Kidney (tissue), 14 donors: ENCODE measurements around the gene DCUN1D3. TPM values are rescaled to one million over a fixed set of nuclear protein-coding genes. Genes with fewer than 3 reads are reported as not detected.
A peak's percentile ranks its signal among the peaks of the same experiment; 100 is the strongest.

ENCODE experiments used
- DNase-seq, 5 donors: peaks; one replicate each; pipeline ENCODE4 v3.0.0-alpha.2; 2013 to 2020
- FAIRE-seq: peaks from 2 replicates; lab custom pipeline; 2012; peaks lifted over from hg19 to GRCh38; lab: Jason Lieb, UNC
- H3K27ac ChIP-seq, 2 donors: one replicate each; pipeline ENCODE4 v1.7.0; 2013; ENCODE audit warnings: low read depth in 2 of 2, low read length in 2 of 2, inconsistent platforms in 1 of 2
- H3K27me3 ChIP-seq: one replicate; pipeline ENCODE4 v1.7.1; 2013; ENCODE audit warnings: low read length, inconsistent platforms; ENCODE audit not compliant: control insufficient read depth, insufficient read depth
- H3K36me3 ChIP-seq, 3 donors: one replicate each; pipeline versions ENCODE4 v1.7.0 to v1.7.1; 2013; ENCODE audit warnings: low read length in 3 of 3, control low read depth in 1 of 3, inconsistent platforms in 1 of 3; ENCODE audit not compliant: insufficient read depth in 3 of 3, control insufficient read depth in 2 of 3
- H3K4me1 ChIP-seq, 3 donors: one replicate each; pipeline versions ENCODE4 v1.7.0 to v1.7.1; 2013; ENCODE audit warnings: low read length in 3 of 3, inconsistent platforms in 1 of 3, low read depth in 1 of 3; ENCODE audit not compliant: control insufficient read depth in 2 of 3, insufficient read depth in 2 of 3
- H3K4me3 ChIP-seq, 3 donors: one replicate each; pipeline versions ENCODE4 v1.7.0 to v1.8.1; 2013; ENCODE audit warnings: low read length in 3 of 3, control low read depth in 1 of 3, inconsistent platforms in 1 of 3
- H3K9ac ChIP-seq, 3 donors: one replicate each; pipeline versions ENCODE4 v1.7.0 to v1.7.1; 2013; ENCODE audit warnings: low read length in 3 of 3, control low read depth in 1 of 3, inconsistent platforms in 1 of 3
- H3K9me3 ChIP-seq, 3 donors: one replicate each; pipeline versions ENCODE4 v1.7.0 to v1.7.1; 2013; ENCODE audit warnings: low read length in 3 of 3, control low read depth in 1 of 3, inconsistent platforms in 1 of 3; ENCODE audit not compliant: control insufficient read depth in 2 of 3, insufficient read depth in 1 of 3
- intact Hi-C: fragments of 100-400 bp; cut with DNase I; formaldehyde crosslinking; loops from one replicate; pipeline ENCODE4 v1.11.1; 2022
- polyA plus RNA-seq: library from polyadenylated mRNA; stranded (reverse); fragments of 350-450 nt; fragmentation: Illumina TruSeq; extraction: RNeasy Lipid Tissue Mini Kit (QIAGEN cat#74804); gene quantifications from one replicate; pipeline ENCODE4 v1.2.3, GENCODE V29; 2014; ENCODE audit warnings: low read depth, low replicate concordance; ENCODE audit not compliant: insufficient read depth
- total RNA-seq: library from RNA; stranded (reverse); fragmentation: NEBNext Ultra II Directional; extraction: Animal tissue kit (Norgen Biotek cat#: 25700); gene quantifications from one replicate; pipeline ENCODE4 v1.2.1, GENCODE V29; 2021
- TF ChIP-seq, protein P1 (sequence below): IDR thresholded peaks from 3 replicates; pipeline ENCODE4 v1.5.1; 2012; ENCODE audit warnings: mild to moderate bottlenecking, moderate library complexity, borderline replicate concordance; ENCODE audit not compliant: insufficient read depth; ENCODE audit errors: extremely low read depth
- donor health status: control.
- donor health status: control.
- donor health status: control.
- donor health status: control.
- donor health status: control.
- donor health status: DM: yes; HTN: yes; CAD: no.
- donor health status: Normal renal cell carcinoma (clear cell type).

The DCUN1D3 gene
- total and polyA plus RNA-seq, 2 donors from 2014 or later = 3.5 to 16.3 TPM

DNA sequence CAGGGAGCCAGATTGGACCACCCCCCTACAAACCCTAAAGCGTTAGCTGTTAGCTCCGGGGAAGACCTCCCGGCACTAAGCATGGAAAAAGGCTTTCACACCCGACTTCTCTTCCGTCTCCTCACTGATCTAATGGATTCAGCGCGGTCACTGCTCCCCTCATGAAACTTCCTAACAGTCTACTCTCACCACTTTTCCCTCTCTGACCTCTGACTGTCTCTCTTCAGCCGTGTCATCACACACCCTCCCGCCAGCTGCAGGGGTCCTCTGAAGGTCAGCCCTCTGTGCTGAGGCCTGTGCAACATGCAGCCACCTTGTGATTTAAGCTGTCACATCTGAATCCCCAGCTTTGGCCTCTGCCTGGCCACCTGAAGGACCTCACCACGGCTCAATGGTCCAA, 16.1 kb upstream of the DCUN1D3 start:
- TF ChIP-seq, protein P1, sequence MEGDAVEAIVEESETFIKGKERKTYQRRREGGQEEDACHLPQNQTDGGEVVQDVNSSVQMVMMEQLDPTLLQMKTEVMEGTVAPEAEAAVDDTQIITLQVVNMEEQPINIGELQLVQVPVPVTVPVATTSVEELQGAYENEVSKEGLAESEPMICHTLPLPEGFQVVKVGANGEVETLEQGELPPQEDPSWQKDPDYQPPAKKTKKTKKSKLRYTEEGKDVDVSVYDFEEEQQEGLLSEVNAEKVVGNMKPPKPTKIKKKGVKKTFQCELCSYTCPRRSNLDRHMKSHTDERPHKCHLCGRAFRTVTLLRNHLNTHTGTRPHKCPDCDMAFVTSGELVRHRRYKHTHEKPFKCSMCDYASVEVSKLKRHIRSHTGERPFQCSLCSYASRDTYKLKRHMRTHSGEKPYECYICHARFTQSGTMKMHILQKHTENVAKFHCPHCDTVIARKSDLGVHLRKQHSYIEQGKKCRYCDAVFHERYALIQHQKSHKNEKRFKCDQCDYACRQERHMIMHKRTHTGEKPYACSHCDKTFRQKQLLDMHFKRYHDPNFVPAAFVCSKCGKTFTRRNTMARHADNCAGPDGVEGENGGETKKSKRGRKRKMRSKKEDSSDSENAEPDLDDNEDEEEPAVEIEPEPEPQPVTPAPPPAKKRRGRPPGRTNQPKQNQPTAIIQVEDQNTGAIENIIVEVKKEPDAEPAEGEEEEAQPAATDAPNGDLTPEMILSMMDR = no peak
- no peak for FAIRE-seq
- H3K27ac ChIP-seq = no peak overlapping the region
- no peaks in the 10 kb centered on the region for H3K36me3 ChIP-seq
- no peaks in the 10 kb centered on the region for H3K9me3 ChIP-seq
- no peak overlapping the region for H3K4me3 ChIP-seq
- peaks cover 0 to under 1% (median 0%) of the 10 kb centered on the region in 3 donors for H3K4me1 ChIP-seq
- H3K9ac ChIP-seq = no peak overlapping the region
- intact Hi-C loops = no loop called here
- peak in 1 of 5 donors; percentile 11 for DNase-seq
- no peaks in the 10 kb centered on the region for H3K27me3 ChIP-seq

DNA sequence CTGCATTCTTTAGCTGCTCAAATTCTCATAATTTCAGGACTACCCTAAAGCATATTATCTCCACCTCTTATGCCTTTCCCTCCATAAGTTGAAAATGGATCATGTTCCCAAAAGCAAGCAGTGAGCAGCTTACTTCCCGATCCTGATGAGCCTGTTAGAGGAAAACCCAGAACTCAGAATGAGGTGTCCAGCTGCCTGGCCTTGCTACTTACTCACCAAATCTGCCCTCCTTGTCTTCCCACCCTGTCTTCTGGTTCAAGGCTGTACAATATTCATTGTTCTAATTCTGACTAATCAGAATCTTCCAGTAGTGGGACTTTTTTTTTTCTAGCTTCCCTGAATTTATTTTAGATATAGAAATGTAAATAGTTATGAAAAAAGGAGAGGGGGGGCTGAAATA, 11.2 kb upstream of the DCUN1D3 start:
- H3K9ac ChIP-seq = no peak overlapping the region
- H3K4me1 ChIP-seq = peaks cover 0 to 8% (median 6%) of the 10 kb centered on the region in 3 donors
- H3K9me3 ChIP-seq = no peaks in the 10 kb centered on the region
- H3K4me3 ChIP-seq = no peak overlapping the region
- no peaks in the 10 kb centered on the region for H3K36me3 ChIP-seq
- no peak for DNase-seq
- TF ChIP-seq, protein P1 = no peak
- FAIRE-seq = no peak
- no peaks in the 10 kb centered on the region for H3K27me3 ChIP-seq
- H3K27ac ChIP-seq = peak overlapping the region; percentile 19 to 57
- intact Hi-C loops = no loop called here

DNA sequence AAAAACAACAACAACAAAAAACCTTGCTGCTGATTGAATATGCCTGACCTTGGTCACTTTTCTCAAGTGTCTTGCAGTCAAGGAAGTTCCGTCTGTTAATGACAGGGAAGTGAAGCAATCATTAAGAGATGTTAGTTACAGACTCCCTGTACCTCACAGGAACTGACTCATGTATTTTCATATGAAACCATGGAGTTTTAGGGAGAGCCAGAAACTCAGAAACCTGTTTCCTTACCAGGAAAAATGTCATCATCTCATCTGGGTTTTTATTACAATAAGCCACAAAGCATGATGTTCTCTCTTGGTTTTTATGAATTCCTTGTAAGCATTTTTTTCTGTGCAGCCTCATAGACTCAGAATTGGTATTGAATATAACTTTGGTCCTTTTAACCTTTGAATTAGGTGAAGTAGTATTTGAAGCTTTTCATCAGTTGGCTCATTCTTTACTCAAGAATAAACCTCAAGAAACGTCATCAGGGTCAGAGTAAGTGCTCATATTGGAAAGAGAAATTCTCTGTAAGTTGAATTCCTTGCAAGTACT, 10.7 kb upstream of the DCUN1D3 start:
- no peaks in the 10 kb centered on the region for H3K9me3 ChIP-seq
- H3K27me3 ChIP-seq = no peaks in the 10 kb centered on the region
- FAIRE-seq (peak; percentile 53), DNase-seq (peak in 1 of 5 donors; percentile 40)
- no peak overlapping the region for H3K9ac ChIP-seq
- H3K4me3 ChIP-seq = no peak overlapping the region
- peak overlapping the region; percentile 19 to 57 for H3K27ac ChIP-seq
- intact Hi-C loops = no loop called here
- peaks cover 2 to 13% (median 9%) of the 10 kb centered on the region in 3 donors for H3K4me1 ChIP-seq
- TF ChIP-seq, protein P1 = no peak
- no peaks in the 10 kb centered on the region for H3K36me3 ChIP-seq
